Tongue (tissue), 2 donors: ENCODE measurements around the gene IQGAP2. TPM values are rescaled to one million over a fixed set of nuclear protein-coding genes. Genes with fewer than 3 reads are reported as not detected.
A peak's percentile ranks its signal among the peaks of the same experiment; 100 is the strongest.
"Not testable (repeated sequence)": the region's sequence is repeated elsewhere in the genome, so short reads cannot be mapped to it uniquely, and the experiment has no call there.

Experiments
- DNase-seq: peaks from one replicate; pipeline ENCODE4 v3.0.0-alpha.2; 2015
- total RNA-seq: library from RNA; depleted of rRNA; stranded (reverse); fragments of >200 nt; gene quantifications from one replicate; pipeline ENCODE4 v1.2.3, GENCODE V29; 2014

The IQGAP2 gene
- total RNA-seq, 1 donor from 2014 or later: 32.8 TPM

GRCh38 chr5:76413746-76414145 lies 10.7 kb downstream of the IQGAP2 start:
- DNase-seq: no peak

- DNase-seq: no peak
Measured at GRCh38 chr5:76414788-76415187, 11.7 kb downstream of the IQGAP2 start.

- DNase-seq: no peak
Measured at GRCh38 chr5:76415855-76416254, 12.8 kb downstream of the IQGAP2 start.

GRCh38 chr5:76419597-76420298 lies 16.7 kb downstream of the IQGAP2 start:
- DNase-seq: no peak

GRCh38 chr5:76422227-76422626 lies 19.1 kb downstream of the IQGAP2 start:
- DNase-seq: no peak

GRCh38 chr5:76422742-76423141 lies 19.7 kb downstream of the IQGAP2 start:
- no peak for DNase-seq

- DNase-seq: no peak
Measured at GRCh38 chr5:76425146-76425545, 22.1 kb downstream of the IQGAP2 start.

GRCh38 chr5:76425928-76426804 lies 23.1 kb downstream of the IQGAP2 start:
- DNase-seq: peak; percentile 68

- no peak for DNase-seq
Measured at GRCh38 chr5:76427206-76428140, 24.4 kb downstream of the IQGAP2 start.

- DNase-seq: not testable (repeated sequence)
Measured at GRCh38 chr5:76428550-76428949, 25.5 kb downstream of the IQGAP2 start.

GRCh38 chr5:76433261-76433660 lies 30.2 kb downstream of the IQGAP2 start:
- no peak for DNase-seq

- DNase-seq: not testable (repeated sequence)
Measured at GRCh38 chr5:76437507-76437906, 34.4 kb downstream of the IQGAP2 start.

GRCh38 chr5:76438025-76438424 lies 34.9 kb downstream of the IQGAP2 start:
- DNase-seq: no peak

GRCh38 chr5:76439201-76439600 lies 36.1 kb downstream of the IQGAP2 start:
- DNase-seq: no peak

GRCh38 chr5:76439929-76440328 lies 36.8 kb downstream of the IQGAP2 start:
- no peak for DNase-seq

GRCh38 chr5:76441101-76441500 lies 38.0 kb downstream of the IQGAP2 start:
- DNase-seq: no peak

- DNase-seq: no peak
Measured at GRCh38 chr5:76441890-76442673, 39.0 kb downstream of the IQGAP2 start.

- peak; percentile 40 for DNase-seq
Measured at GRCh38 chr5:76443066-76443800, 40.1 kb downstream of the IQGAP2 start.

GRCh38 chr5:76445063-76445462 lies 42.0 kb downstream of the IQGAP2 start:
- no peak for DNase-seq

GRCh38 chr5:76445830-76446229 lies 42.7 kb downstream of the IQGAP2 start:
- DNase-seq: no peak

GRCh38 chr5:76446776-76447175 lies 43.7 kb downstream of the IQGAP2 start:
- no peak for DNase-seq
